Measurements from ENCODE around the gene PANK1. TPM values are rescaled to one million over a fixed set of nuclear protein-coding genes. Genes with fewer than 3 reads are reported as not detected.
"Not testable (repeated sequence)": the region's sequence is repeated elsewhere in the genome, so short reads cannot be mapped to it uniquely, and the experiment has no call there.

Gene PANK1
- total RNA-seq, 1 donor from 2014 or later: 2.6 TPM

GRCh38 chr10:89575031-89575430 is 70.0 kb downstream of the PANK1 start:
- no peak for DNase-seq (ENCODE audit: low spot score)

GRCh38 chr10:89574368-89574767 is 70.7 kb downstream of the PANK1 start:
- no peak for DNase-seq (ENCODE audit: low spot score)

GRCh38 chr10:89567576-89568245 is 77.3 kb downstream of the PANK1 start:
- no peak for DNase-seq (ENCODE audit: low spot score)

GRCh38 chr10:89566992-89567391 is 78.0 kb downstream of the PANK1 start:
- DNase-seq (ENCODE audit: low spot score): no peak

GRCh38 chr10:89566095-89566950 is 78.7 kb downstream of the PANK1 start:
- no peak for DNase-seq (ENCODE audit: low spot score)

- DNase-seq (ENCODE audit: low spot score): no peak
Observed at GRCh38 chr10:89565180-89565579, 79.9 kb downstream of the PANK1 start.

GRCh38 chr10:89563861-89564478 is 81.1 kb downstream of the PANK1 start:
- DNase-seq (ENCODE audit: low spot score): no peak

GRCh38 chr10:89563311-89563710 is 81.7 kb downstream of the PANK1 start:
- no peak for DNase-seq (ENCODE audit: low spot score)

GRCh38 chr10:89556600-89556999 is 88.4 kb downstream of the PANK1 start:
- DNase-seq (ENCODE audit: low spot score): no peak

- no peak for DNase-seq (ENCODE audit: low spot score)
Observed at GRCh38 chr10:89555688-89556445, 89.2 kb downstream of the PANK1 start.

GRCh38 chr10:89554433-89554832 is 90.6 kb downstream of the PANK1 start:
- no peak for DNase-seq (ENCODE audit: low spot score)

- no peak for DNase-seq (ENCODE audit: low spot score)
Observed at GRCh38 chr10:89553064-89553734, 91.8 kb downstream of the PANK1 start.

DNA sequence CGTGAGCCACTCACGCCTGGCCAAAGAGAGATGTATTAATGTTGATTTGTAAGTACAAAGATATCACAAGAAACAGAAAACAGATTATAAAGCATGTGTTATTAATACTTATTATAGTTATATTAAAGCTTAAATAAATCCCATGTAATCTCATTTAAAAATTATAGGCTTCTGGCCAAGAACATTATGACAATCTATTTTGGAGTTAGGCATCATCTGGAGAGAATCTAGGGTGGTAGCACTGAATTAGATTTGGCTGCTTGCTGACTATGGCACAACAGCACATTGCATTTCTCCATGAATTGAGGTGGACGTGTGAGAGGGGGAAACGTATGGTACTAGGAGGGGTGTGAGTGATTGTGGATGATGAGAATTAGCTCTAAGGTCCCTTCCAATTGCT is 92.8 kb downstream of the PANK1 start:
- no peak for DNase-seq (ENCODE audit: low spot score)

DNA sequence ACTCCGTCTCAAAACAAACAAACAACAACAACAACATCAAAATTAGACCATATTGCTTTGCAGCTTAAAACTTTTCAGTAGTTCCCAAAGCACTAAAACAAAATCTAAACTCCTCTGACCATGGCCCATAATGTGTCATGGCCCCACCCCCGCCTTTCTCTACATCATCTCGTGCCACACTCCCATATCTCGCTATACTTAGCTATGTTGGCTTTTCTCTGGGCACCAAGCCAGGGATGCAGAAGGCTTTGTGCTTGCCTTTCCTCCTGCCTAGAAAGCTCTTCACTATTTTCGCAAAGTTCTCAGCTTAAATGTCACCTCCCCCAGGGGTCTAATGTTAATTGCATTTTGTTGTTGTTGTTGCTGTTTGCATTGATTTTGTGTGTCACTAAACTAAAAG is 94.5 kb downstream of the PANK1 start:
- no peak for DNase-seq (ENCODE audit: low spot score)

GRCh38 chr10:89549510-89549909 is 95.5 kb downstream of the PANK1 start:
- no peak for DNase-seq (ENCODE audit: low spot score)

DNA sequence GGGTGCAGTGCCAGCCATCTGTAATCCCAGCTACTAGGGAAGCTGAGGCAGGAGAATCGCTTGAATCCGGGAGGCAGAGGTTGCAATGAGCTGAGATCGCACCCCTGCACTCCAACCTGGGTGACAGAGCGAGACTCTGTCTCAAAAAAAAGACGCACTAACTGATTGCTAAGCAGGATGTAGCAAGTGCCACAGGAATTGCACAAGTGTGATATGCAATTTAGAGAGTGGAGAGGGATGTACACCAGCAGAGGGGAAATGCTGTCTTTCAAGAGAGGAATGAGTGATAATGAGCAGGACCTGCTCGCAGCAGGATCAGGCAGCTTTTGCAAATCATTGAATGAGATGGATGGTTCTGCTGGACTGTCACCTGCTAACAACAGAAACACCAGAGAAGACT is 96.4 kb downstream of the PANK1 start:
- no peak for DNase-seq (ENCODE audit: low spot score)

GRCh38 chr10:89547853-89548513 is 97.1 kb downstream of the PANK1 start:
- DNase-seq (ENCODE audit: low spot score): no peak

DNA sequence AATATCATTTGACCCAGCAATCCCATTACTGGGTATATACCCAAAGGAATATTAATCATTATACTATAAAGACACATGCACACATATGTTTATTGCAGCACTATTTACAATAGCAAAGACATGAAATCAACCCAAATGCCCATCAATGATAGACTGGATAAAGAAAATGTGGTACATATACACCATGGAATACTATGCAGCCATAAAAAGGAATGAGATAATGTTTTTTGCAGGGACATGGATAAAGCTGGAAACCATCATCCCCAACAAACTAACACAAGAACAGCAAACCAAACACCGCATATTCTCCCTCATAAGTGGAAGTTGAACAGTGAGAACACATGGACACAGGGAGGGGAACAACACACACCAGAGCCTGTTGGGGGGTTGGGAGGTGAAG is 98.4 kb downstream of the PANK1 start:
- DNase-seq (ENCODE audit: low spot score): not testable (repeated sequence)

DNA sequence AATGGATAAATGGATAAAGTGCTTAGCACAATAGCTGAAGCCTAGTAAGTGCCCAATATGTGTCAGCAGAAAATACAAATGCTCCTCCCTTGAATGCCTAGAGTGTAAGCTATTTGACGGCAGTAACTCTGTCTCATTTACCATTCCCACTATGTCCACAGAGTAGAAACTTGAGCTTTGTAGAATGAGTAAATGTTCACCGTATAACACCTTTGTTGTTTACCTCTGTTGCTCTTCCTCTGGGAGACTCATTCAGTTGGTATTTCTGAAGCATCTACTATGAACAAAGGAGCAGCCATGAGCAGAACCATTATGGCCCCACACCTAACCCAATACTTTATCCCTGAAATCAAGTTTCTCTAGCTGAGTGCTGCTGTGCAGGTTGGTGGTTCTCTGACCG is 101.2 kb downstream of the PANK1 start:
- no peak for DNase-seq (ENCODE audit: low spot score)

GRCh38 chr10:89540420-89540949 is 104.6 kb downstream of the PANK1 start:
- DNase-seq (ENCODE audit: low spot score): no peak

All from mesenteric fat pad (tissue), 1 donor.